AG09319 (cell line): ENCODE measurements around the gene LLGL2.

Experiments used
- DNase-seq: peaks from one replicate; pipeline ENCODE4 v3.0.0-alpha.2; 2010; ENCODE audit warnings: low read depth; ENCODE audit errors: extremely low read depth
- CTCF ChIP-seq: IDR thresholded peaks from 2 replicates; pipeline ENCODE4 v1.5.1; 2011; ENCODE audit warnings: low read depth, mild to moderate bottlenecking, inconsistent platforms, low read length, moderate library complexity

LLGL2 gene

GRCh38 chr17:75500419-75501216, 24.9 kb upstream of the LLGL2 start:
- no peak for DNase-seq
- TF ChIP-seq CTCF, result no peak

- no peak for DNase-seq
- TF ChIP-seq CTCF, result no peak
Measured at GRCh38 chr17:75501378-75502071, 24.0 kb upstream of the LLGL2 start.

GRCh38 chr17:75502072-75502720, 23.3 kb upstream of the LLGL2 start:
- TF ChIP-seq CTCF, result no peak
- no peak for DNase-seq

- TF ChIP-seq CTCF, result no peak
- DNase-seq, result no peak
Measured at GRCh38 chr17:75502721-75503329, 22.7 kb upstream of the LLGL2 start.

- no peak for DNase-seq
Measured at GRCh38 chr17:75503337-75503950, 22.1 kb upstream of the LLGL2 start.

GRCh38 chr17:75503976-75504346, 21.5 kb upstream of the LLGL2 start:
- no peak for DNase-seq
- no peak for TF ChIP-seq CTCF

More at GRCh38 chr17:75503337-75503950, 22.1 kb upstream of the LLGL2 start:
- no peak for TF ChIP-seq CTCF
